Measurements from ENCODE around the gene CKLF.

- TF ChIP-seq CTCF (IDR thresholded peaks at IDR 0.05) (no peak), TEAD1 (CRISPR knock-in tag; IDR thresholded peaks at IDR 0.05) (no peak), NFYB (CRISPR knock-in tag; conservative IDR thresholded peaks at IDR 0.05; ENCODE audit: low read depth) (no peak), MYBL2 (CRISPR knock-in tag; IDR thresholded peaks at IDR 0.05) (no peak), MAX (CRISPR knock-in tag; IDR thresholded peaks at IDR 0.05) (no peak)
Measured at GRCh38 chr16:66522816-66523590, 29.4 kb upstream of the CKLF start.

All from WTC11 (cell line).